ENCODE results near the gene TMEM126B.

DNA sequence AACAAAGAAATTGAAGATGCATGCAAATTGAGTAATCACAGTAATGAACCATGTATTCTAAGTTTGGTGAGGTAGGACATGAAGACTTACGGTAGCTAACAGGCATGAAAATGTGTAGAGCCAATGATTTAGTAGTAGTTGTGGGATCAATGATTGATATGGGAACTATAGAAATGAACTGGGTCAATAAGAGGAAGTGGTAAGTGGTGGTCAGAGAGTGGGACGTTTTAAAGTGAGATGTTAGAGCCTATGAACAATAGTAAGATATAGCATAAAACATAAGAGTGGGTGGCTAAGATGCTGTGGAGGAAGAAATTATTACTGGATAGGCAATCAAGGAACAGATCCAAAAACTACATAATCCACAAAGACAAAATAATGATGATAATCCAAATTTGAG is 46.3 kb upstream of the TMEM126B start:
- TF ChIP-seq, protein P1, sequence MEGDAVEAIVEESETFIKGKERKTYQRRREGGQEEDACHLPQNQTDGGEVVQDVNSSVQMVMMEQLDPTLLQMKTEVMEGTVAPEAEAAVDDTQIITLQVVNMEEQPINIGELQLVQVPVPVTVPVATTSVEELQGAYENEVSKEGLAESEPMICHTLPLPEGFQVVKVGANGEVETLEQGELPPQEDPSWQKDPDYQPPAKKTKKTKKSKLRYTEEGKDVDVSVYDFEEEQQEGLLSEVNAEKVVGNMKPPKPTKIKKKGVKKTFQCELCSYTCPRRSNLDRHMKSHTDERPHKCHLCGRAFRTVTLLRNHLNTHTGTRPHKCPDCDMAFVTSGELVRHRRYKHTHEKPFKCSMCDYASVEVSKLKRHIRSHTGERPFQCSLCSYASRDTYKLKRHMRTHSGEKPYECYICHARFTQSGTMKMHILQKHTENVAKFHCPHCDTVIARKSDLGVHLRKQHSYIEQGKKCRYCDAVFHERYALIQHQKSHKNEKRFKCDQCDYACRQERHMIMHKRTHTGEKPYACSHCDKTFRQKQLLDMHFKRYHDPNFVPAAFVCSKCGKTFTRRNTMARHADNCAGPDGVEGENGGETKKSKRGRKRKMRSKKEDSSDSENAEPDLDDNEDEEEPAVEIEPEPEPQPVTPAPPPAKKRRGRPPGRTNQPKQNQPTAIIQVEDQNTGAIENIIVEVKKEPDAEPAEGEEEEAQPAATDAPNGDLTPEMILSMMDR (IDR thresholded peaks at IDR 0.05; ENCODE audit: insufficient read depth, low read depth, low read length): no peak
- no peak for TF ChIP-seq EZH2 (IDR thresholded peaks at IDR 0.05; ENCODE audit: insufficient read depth, low read length)

All from astrocyte (in vitro differentiated cells and primary cell).